ENCODE results near the gene ZC3H13. TPM values are rescaled to one million over a fixed set of nuclear protein-coding genes. Genes with fewer than 3 reads are reported as not detected.
A peak's percentile ranks its signal among the peaks of the same experiment; 100 is the strongest.

Gene ZC3H13
- total and polyA plus RNA-seq, 2 of the 4 experiments (the other 2 are of a cell fraction): 7.7 to 10.8 TPM

- ATAC-seq (ENCODE audit: low read depth) (peak; percentile 59), DNase-seq (peak; percentile 43)
- no peak overlapping the region for H2BK5ac ChIP-seq (ENCODE audit: low read depth, low read length, poor library complexity, severe bottlenecking)
- H4K91ac ChIP-seq (ENCODE audit: insufficient read depth, low read depth, low read length): no peak overlapping the region
- H3K4me2 ChIP-seq (ENCODE audit: low read depth, low read length): no peak overlapping the region
- H3K14ac ChIP-seq (replicated peaks; ENCODE audit: low read depth, low read length): no peak overlapping the region
- no TSS peak for BruUV-seq (replicated peaks)
- H3K9ac ChIP-seq (ENCODE audit: low read depth, low read length): no peak overlapping the region
- H3K4ac ChIP-seq (ENCODE audit: low read depth, low read length): no peak overlapping the region
- WGBS, 2 experiments (ENCODE audit: extremely low coverage in 2 of 2, insufficient read length in 1 of 2): no CpG with 5 or more reads among the region's 1 CpG
- H4K5ac ChIP-seq (ENCODE audit: low read depth, low read length): no peak overlapping the region
- no peaks in the 10 kb centered on the region for H3K9me1 ChIP-seq (ENCODE audit: insufficient read depth, low read length)
- H3K4me3 ChIP-seq (ENCODE audit: insufficient read depth, low read depth, low read length): no peak overlapping the region
- H3K18ac ChIP-seq (ENCODE audit: low read depth, low read length): no peak overlapping the region
- no peak overlapping the region for H3K23ac ChIP-seq (ENCODE audit: low read depth, low read length)
- in situ Hi-C loops (cut with MboI; ENCODE audit: low sequenced_read_pairs): no loop called here
- TF ChIP-seq USF2 (IDR thresholded peaks at IDR 0.05; ENCODE audit: low read depth, low read length) (no peak), MAZ (IDR thresholded peaks at IDR 0.05; ENCODE audit: borderline replicate concordance, low read depth, low read length) (no peak), NFE2L2 (IDR thresholded peaks at IDR 0.05; ENCODE audit: low read depth, low read length) (no peak), RAD21 (IDR thresholded peaks at IDR 0.05; ENCODE audit: low read length) (no peak), POLR2A (IDR thresholded peaks at IDR 0.05; ENCODE audit: low read depth, low read length) (no peak), CHD1 (IDR thresholded peaks at IDR 0.05; ENCODE audit: low read depth, low read length) (no peak), CEBPB (IDR thresholded peaks at IDR 0.05; ENCODE audit: low read depth, low read length) (no peak), SMC3 (IDR thresholded peaks at IDR 0.05; ENCODE audit: low read depth, low read length) (no peak), MAFK (IDR thresholded peaks at IDR 0.05; ENCODE audit: low read depth, low read length) (no peak), RCOR1 (IDR thresholded peaks at IDR 0.05; ENCODE audit: insufficient replicate concordance, low read length) (no peak), MXI1 (IDR thresholded peaks at IDR 0.05; ENCODE audit: borderline replicate concordance, low read depth, low read length) (no peak), RFX5 (IDR thresholded peaks at IDR 0.05; ENCODE audit: low read depth, low read length) (no peak), BHLHE40 (IDR thresholded peaks at IDR 0.05; ENCODE audit: low read depth, low read length) (no peak), FOS (IDR thresholded peaks at IDR 0.05; ENCODE audit: low read depth, low read length) (no peak), ELK1 (IDR thresholded peaks at IDR 0.05; ENCODE audit: borderline replicate concordance, low read depth, low read length) (no peak)
- TF ChIP-seq, protein P1, sequence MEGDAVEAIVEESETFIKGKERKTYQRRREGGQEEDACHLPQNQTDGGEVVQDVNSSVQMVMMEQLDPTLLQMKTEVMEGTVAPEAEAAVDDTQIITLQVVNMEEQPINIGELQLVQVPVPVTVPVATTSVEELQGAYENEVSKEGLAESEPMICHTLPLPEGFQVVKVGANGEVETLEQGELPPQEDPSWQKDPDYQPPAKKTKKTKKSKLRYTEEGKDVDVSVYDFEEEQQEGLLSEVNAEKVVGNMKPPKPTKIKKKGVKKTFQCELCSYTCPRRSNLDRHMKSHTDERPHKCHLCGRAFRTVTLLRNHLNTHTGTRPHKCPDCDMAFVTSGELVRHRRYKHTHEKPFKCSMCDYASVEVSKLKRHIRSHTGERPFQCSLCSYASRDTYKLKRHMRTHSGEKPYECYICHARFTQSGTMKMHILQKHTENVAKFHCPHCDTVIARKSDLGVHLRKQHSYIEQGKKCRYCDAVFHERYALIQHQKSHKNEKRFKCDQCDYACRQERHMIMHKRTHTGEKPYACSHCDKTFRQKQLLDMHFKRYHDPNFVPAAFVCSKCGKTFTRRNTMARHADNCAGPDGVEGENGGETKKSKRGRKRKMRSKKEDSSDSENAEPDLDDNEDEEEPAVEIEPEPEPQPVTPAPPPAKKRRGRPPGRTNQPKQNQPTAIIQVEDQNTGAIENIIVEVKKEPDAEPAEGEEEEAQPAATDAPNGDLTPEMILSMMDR (conservative IDR thresholded peaks at IDR 0.05; ENCODE audit: low read depth, low read length): no peak
- ChIA-PET POLR2A (ENCODE audit: unreplicated experiment) (interaction anchor here (0.6 kb wide), 1 partner anchor 209 kb away, joined by 3 read pairs; no protein-coding TSS in a partner anchor), CTCF (no interaction called here)
- no peak overlapping the region for H2AK5ac ChIP-seq (ENCODE audit: low read depth, low read length)
- no peak overlapping the region for H4K8ac ChIP-seq (ENCODE audit: low read depth in 2 of 2, low read length in 2 of 2)
- H4K20me1 ChIP-seq (ENCODE audit: insufficient read depth, low read length): no peaks in the 10 kb centered on the region
- no peaks in the 10 kb centered on the region for H3K79me1 ChIP-seq (ENCODE audit: low read depth in 1 of 2, low read length in 2 of 2)
- H2BK15ac ChIP-seq (ENCODE audit: low read depth, low read length): no peak overlapping the region
- dilution Hi-C loops (cut with HindIII; ENCODE audit: low sequenced_read_pairs, unreplicated experiment): no loop called here
- H3K27me3 ChIP-seq (ENCODE audit: control insufficient read depth, insufficient read depth, low read length): no peaks in the 10 kb centered on the region
- no peaks in the 10 kb centered on the region for H3K36me3 ChIP-seq (ENCODE audit: control insufficient read depth, insufficient read depth, low read length)
- intact Hi-C loops (cut with micrococcal nuclease): no loop called here
- no peaks in the 10 kb centered on the region for H3K9me3 ChIP-seq (ENCODE audit: control insufficient read depth, insufficient read depth, low read length)
- no peak overlapping the region for H3K27ac ChIP-seq (ENCODE audit: insufficient read depth, low read length)
- no peak overlapping the region for H2AFZ ChIP-seq (replicated peaks; ENCODE audit: low read length, poor library complexity)
- no peaks in the 10 kb centered on the region for H3K4me1 ChIP-seq (ENCODE audit: control insufficient read depth, insufficient read depth, low read length)
- H2BK120ac ChIP-seq (ENCODE audit: low read depth, low read length): no peak overlapping the region
- H2BK20ac ChIP-seq (ENCODE audit: low read depth, low read length): no peak overlapping the region
- H3K56ac ChIP-seq (ENCODE audit: extremely low read depth, insufficient read depth, low read length): no peak overlapping the region
- no peak overlapping the region for H2AK9ac ChIP-seq (replicated peaks; ENCODE audit: low read depth, low read length, poor library complexity)
These were observed 103.4 kb downstream of the ZC3H13 start for GRCh38 chr13:45949161-45949560.

Data from IMR-90 (cell line).